HG02970 (cell line): ENCODE data around the gene FOXF1.

Experiments
- ATAC-seq: cut with Tn5 transposase; IDR thresholded peaks from one replicate; pipeline ENCODE4 v1.9.1; 2021; ENCODE audit warnings: mild to moderate bottlenecking, moderate library complexity, moderate number of reproducible peaks; ENCODE audit not compliant: unreplicated experiment, low FRiP score

FOXF1 gene

GRCh38 chr16:86554599-86554916 lies 44.2 kb downstream of the FOXF1 start:
- no peak for ATAC-seq

- ATAC-seq, result peak; percentile 87
Observed at GRCh38 chr16:86554917-86555703, 44.8 kb downstream of the FOXF1 start, which contains the start of gene MTHFSD. Gene MTHFSD (minus strand): TSS chr16:86555235. CDS start chr16:86555184, 51 bp downstream.

GRCh38 chr16:86555704-86556075 lies 45.4 kb downstream of the FOXF1 start:
- ATAC-seq, result no peak

DNA sequence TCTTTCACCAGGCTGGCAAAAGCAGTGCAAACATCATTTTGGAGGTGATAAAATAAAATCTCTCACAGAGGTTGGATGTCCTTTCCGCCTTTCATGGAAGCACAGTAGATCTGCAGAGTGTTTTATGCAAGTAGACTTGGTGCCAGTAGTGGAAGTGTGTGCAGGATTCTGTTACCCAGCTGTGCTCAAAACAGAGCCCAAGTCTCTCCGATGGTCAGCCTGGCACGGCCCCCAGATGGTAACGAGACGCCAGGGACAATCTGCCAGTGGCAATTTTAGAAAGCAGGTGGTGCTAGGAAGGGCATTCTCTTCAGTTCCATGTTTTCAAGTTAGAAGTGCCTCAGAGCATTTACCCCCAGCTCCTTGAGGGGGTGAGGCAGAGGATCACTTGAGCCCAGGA lies 46.2 kb downstream of the FOXF1 start:
- no peak for ATAC-seq

- no peak for ATAC-seq
Observed at GRCh38 chr16:86557587-86557986, 47.3 kb downstream of the FOXF1 start.

GRCh38 chr16:86558355-86559193 lies 48.2 kb downstream of the FOXF1 start:
- no peak for ATAC-seq

DNA sequence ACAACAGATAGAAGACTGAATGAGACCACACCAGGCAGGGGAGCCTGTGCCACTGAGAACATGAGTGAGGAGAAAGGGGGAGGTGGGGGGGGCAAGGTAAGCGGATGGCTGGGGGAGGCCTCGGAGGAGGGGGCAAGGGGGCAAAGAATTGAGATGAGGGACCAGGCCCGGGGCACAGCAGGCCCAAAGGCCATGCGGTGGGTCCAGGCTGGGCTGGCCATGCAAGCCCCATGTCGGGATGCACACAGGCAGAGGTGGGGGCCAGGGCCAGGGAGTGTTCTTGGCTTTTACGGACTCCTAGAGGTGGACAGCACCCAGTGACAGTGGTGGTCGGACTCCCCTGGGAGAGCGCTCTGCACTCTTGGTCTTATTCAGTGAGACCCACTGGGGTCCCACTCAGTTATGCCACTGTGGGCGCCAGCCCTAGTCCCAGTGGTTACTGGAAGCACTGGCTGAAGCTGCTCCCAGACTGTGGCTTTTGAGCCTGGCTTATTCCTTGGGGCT lies 49.5 kb downstream of the FOXF1 start:
- no peak for ATAC-seq

DNA sequence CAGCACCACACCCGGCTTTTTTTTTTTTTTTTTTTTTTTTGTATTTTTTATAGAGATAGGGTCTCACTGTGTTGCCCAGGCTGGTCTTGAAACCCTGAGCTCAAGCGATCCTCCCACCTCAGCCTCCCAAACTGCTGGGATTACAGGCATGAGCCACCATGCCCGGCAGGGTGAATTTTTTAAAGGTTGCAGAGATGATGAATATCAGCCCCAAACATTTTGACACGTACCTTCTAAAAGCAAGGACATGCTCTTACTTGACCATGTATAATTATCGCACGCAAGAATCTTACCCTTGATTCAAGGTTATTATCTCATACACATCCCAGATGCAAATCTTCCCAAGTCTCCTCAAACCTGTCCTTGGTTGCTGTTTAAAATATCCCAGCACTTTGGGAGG lies 52.0 kb downstream of the FOXF1 start:
- no peak for ATAC-seq

- ATAC-seq, result peak; percentile 78
Observed at GRCh38 chr16:86563469-86564345, 53.4 kb downstream of the FOXF1 start.
